ENCODE data around the gene SFMBT2. TPM values are rescaled to one million over a fixed set of nuclear protein-coding genes. Genes with fewer than 3 reads are reported as not detected.
"Not testable (repeated sequence)": the region's sequence is repeated elsewhere in the genome, so short reads cannot be mapped to it uniquely, and the experiment has no call there.

SFMBT2 gene
- polyA plus RNA-seq, 1 donor: 3.5 TPM

DNA sequence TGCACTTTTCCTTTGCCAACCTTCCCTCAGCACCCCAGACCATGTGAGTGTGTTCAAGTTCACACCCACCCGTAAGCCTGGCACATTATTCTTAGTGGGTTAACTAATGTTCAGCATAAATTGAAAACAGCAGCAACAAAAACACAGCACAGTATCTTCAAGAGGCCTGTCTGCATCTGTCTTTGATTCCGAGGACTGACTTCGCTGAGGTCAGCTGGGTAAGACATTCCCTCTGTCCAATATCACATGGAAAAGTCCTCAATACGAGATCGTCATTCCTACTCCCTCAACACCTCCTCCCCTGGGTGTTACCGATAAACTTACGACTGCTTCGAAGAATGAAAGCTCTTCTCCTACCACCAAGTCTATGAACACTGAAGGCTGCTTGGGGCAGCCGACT lies 218.8 kb downstream of the SFMBT2 start:
- Histone ChIP-seq H3K9me3 (ENCODE audit: control insufficient read depth, low read depth, low read length) (peaks cover 3% of the 10 kb centered on the region), H3K27me3 (ENCODE audit: control insufficient read depth, insufficient read depth, low read length) (no peaks in the 10 kb centered on the region), H3K4me3 (ENCODE audit: low read length) (no peak overlapping the region), H3K36me3 (ENCODE audit: control insufficient read depth, insufficient read depth, low read length) (peaks cover 3% of the 10 kb centered on the region), H3K4me1 (ENCODE audit: control insufficient read depth, insufficient read depth, low read length) (no peaks in the 10 kb centered on the region), H3K27ac (ENCODE audit: low read length) (no peak overlapping the region)
- 87% methylated on average over 7 of the region's 9 CpGs for WGBS (ENCODE audit: insufficient coverage, low lambda C conversion rate)
- DNase-seq: no peak

DNA sequence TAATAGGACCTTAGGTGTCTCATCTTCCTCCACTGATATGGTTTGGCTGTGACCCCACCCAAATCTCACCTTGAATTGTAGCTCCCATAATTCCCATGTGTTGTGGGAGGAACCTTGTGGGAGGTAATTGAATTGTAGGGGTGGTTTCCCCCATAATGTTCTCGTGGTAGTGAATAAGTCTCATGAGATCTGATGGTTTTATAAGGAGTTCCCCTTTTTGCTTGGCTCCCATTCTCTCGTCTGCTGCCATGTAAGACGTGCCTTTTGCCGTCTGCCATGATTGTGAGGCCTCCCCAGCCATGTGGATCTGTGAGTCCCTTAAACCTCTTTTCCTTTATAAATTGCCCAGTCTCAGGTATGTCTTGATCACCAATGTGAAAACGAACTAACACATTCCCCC lies 220.1 kb downstream of the SFMBT2 start:
- WGBS (ENCODE audit: insufficient coverage, low lambda C conversion rate): 86% methylated on average over 1 of the region's 5 CpGs
- not testable (repeated sequence) for H3K36me3 ChIP-seq (ENCODE audit: control insufficient read depth, insufficient read depth, low read length)

DNA sequence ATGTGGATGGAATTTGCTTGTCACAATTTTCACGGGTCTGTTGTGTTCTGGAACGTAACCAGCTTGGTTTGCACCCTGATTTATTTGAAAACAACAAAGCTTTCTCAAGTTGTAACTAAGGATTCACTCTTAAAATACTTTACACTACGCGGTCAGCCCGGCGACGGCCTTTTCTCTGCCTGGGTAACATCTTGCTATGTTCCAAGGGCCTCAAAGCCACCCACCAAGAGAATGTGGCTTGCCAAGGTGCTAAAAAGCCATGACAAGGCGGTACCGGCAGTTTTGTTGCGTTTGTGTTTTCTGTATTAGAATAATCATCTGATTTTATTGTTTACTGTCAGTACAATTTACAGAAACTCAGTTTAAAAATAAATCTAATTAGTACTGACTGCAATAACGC lies 220.9 kb downstream of the SFMBT2 start:
- Histone ChIP-seq H3K27ac (ENCODE audit: low read length) (no peak overlapping the region), H3K4me3 (ENCODE audit: low read length) (no peak overlapping the region), H3K36me3 (ENCODE audit: control insufficient read depth, insufficient read depth, low read length) (no peaks in the 10 kb centered on the region), H3K4me1 (ENCODE audit: control insufficient read depth, insufficient read depth, low read length) (no peaks in the 10 kb centered on the region), H3K27me3 (ENCODE audit: control insufficient read depth, insufficient read depth, low read length) (no peaks in the 10 kb centered on the region), H3K9me3 (ENCODE audit: control insufficient read depth, low read depth, low read length) (no peaks in the 10 kb centered on the region)
- WGBS (ENCODE audit: insufficient coverage, low lambda C conversion rate): 96% methylated on average over 5 of the region's 11 CpGs
- no peak for DNase-seq

More for the DNA sequence above, 220.1 kb downstream of the SFMBT2 start:
- H3K9me3 ChIP-seq (ENCODE audit: control insufficient read depth, low read depth, low read length); H3K4me3 ChIP-seq (ENCODE audit: low read length); H3K4me1 ChIP-seq (ENCODE audit: control insufficient read depth, insufficient read depth, low read length); H3K27ac ChIP-seq (ENCODE audit: low read length); DNase-seq; H3K27me3 ChIP-seq (ENCODE audit: control insufficient read depth, insufficient read depth, low read length): not testable (repeated sequence)

DNA sequence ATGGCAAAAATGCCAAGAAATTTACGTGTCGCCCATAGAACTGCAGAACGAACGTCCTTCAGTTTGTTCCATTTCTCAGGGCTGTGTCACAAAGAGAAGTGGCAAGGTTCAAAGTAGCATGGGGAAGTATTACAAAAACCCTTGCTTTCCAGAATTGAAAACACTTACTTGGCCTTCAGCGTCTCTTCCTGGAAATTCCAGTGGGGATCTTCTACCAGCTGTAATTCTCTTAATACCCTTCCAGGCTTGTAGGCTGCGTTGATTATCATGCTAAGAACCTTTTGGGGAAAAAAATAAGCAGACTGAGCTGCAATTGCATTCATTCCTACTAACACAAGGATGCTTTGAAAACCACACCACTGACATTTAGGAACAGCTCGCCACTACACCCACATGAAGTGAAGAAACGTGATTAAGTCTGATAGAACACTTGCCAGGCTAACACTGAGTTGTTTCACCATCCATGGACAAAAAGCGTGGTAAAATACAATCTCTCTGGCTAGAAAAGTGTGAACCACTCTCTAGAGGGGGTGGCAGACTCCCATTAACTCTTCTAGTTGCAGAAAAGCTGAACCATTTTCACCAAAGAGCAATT lies 222.3 kb downstream of the SFMBT2 start:
- DNase-seq: no peak
- Histone ChIP-seq H3K27me3 (ENCODE audit: control insufficient read depth, insufficient read depth, low read length) (no peaks in the 10 kb centered on the region), H3K4me3 (ENCODE audit: low read length) (no peak overlapping the region), H3K4me1 (ENCODE audit: control insufficient read depth, insufficient read depth, low read length) (no peaks in the 10 kb centered on the region), H3K9me3 (ENCODE audit: control insufficient read depth, low read depth, low read length) (no peaks in the 10 kb centered on the region), H3K36me3 (ENCODE audit: control insufficient read depth, insufficient read depth, low read length) (no peaks in the 10 kb centered on the region), H3K27ac (ENCODE audit: low read length) (no peak overlapping the region)
- 80% methylated on average over 1 of the region's 9 CpGs for WGBS (ENCODE audit: insufficient coverage, low lambda C conversion rate)

DNA sequence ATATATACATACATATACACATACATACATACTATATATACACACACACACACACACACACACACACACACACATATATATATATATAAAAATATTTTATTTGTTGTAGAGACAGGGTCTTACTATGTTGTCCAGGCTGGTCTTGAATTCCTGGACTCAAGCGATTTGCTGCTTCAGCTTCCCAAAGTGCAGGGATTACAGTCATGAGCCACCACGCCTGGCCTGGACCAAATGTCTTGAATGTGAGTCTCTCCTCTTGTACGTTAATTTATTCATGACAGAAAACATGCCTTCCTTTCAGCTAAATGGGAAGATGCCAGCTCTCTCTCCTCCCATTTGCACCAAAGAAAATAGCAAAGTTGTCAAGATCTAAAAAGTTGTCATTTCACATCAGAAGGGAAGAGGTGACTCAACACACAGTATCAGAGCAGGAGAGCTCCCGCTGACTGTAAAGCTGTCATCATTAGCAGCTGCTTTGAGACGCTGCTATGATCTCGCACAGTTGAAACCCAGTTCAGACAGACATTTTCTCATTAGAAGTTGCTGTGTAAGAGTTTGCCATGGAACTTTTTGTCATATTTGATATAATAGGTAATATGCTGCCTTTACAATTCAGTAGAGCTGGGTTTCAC lies 224.3 kb downstream of the SFMBT2 start:
- Histone ChIP-seq H3K9me3 (ENCODE audit: control insufficient read depth, low read depth, low read length) (no peaks in the 10 kb centered on the region), H3K36me3 (ENCODE audit: control insufficient read depth, insufficient read depth, low read length) (no peaks in the 10 kb centered on the region), H3K4me3 (ENCODE audit: low read length) (no peak overlapping the region), H3K4me1 (ENCODE audit: control insufficient read depth, insufficient read depth, low read length) (no peaks in the 10 kb centered on the region), H3K27ac (ENCODE audit: low read length) (no peak overlapping the region), H3K27me3 (ENCODE audit: control insufficient read depth, insufficient read depth, low read length) (no peaks in the 10 kb centered on the region)
- no CpG with 5 or more reads among the region's 6 CpGs for WGBS (ENCODE audit: insufficient coverage, low lambda C conversion rate)
- DNase-seq: no peak

DNA sequence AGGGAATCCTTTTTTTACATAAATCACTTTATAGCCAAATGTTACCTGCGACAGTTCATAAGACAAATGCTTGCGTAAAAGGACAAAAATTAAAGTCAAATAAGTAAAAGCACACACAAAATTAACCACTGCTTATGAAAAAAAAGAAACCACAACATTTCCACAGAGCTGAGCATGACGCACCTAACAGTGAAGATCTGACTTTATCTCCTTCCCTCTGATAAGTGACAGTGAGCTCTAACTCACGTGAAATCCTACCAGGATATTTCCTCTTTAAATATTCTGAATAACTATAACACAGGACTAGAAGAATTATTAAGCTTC lies 225.5 kb downstream of the SFMBT2 start:
- no peak overlapping the region for H3K27ac ChIP-seq (ENCODE audit: low read length)
- H3K4me3 ChIP-seq (ENCODE audit: low read length): no peak overlapping the region
- H3K27me3 ChIP-seq (ENCODE audit: control insufficient read depth, insufficient read depth, low read length): no peaks in the 10 kb centered on the region
- WGBS (ENCODE audit: insufficient coverage, low lambda C conversion rate): 100% methylated on average over 2 of the region's 4 CpGs
- no peaks in the 10 kb centered on the region for H3K4me1 ChIP-seq (ENCODE audit: control insufficient read depth, insufficient read depth, low read length)
- no peak for DNase-seq
- no peaks in the 10 kb centered on the region for H3K9me3 ChIP-seq (ENCODE audit: control insufficient read depth, low read depth, low read length)
- no peaks in the 10 kb centered on the region for H3K36me3 ChIP-seq (ENCODE audit: control insufficient read depth, insufficient read depth, low read length)

DNA sequence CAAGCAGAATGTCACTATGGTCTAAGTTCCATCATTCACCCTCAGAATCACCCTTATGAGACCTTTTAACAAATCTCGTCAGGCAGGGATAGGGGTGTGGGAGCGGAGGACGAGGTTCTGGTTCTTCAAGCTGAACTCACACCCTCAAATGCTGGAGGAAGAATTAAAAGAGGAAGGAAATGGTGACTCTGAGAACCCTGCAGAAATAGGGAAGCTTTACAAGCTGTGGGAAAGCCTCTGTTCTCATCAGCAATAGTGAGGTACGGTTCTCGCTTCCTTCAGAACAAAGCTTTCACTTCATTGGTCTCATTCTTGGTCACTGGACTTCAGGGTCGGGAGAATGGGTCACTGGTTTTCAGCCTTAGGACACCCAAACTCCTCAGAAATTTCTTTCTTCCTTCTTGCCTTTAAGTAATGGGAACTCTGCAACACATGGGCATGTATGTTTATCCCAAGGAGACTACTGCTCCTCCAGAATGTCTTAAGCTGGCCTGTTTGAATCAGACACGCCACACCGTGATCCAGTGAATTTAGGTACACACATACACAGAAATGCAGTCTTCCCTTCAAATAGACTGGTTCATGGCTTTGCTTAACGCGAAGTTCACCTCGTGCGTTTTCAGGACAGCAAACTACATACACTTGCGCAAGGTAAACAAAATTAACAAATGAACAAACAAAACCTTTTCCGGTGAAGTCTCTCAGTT lies 226.0 kb downstream of the SFMBT2 start:
- peaks cover 2% of the 10 kb centered on the region for H3K9me3 ChIP-seq (ENCODE audit: control insufficient read depth, low read depth, low read length)
- 100% methylated on average over 2 of the region's 14 CpGs for WGBS (ENCODE audit: insufficient coverage, low lambda C conversion rate)
- no peaks in the 10 kb centered on the region for H3K4me1 ChIP-seq (ENCODE audit: control insufficient read depth, insufficient read depth, low read length)
- no peak overlapping the region for H3K27ac ChIP-seq (ENCODE audit: low read length)
- H3K4me3 ChIP-seq (ENCODE audit: low read length): no peak overlapping the region
- no peak for DNase-seq
- H3K36me3 ChIP-seq (ENCODE audit: control insufficient read depth, insufficient read depth, low read length): no peaks in the 10 kb centered on the region
- no peaks in the 10 kb centered on the region for H3K27me3 ChIP-seq (ENCODE audit: control insufficient read depth, insufficient read depth, low read length)

DNA sequence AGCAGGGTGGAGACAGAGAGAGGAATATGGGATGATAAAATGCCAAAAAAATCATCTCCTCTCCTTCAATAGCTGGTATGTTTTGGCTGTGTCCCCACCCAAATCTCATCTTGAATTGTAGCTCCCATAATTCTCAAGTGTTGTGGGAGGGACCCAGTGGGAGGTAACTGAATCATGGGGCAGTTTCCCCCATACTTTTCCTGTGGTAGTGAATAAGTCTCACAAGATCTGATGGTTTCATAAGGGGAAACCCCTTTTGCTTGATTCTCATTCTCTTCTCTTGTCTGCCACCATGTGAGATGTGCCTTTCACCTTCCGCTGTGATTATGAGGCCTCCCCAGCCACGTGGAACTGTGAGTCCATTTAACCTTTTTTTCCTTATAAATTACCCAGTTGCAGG lies 226.7 kb downstream of the SFMBT2 start:
- not testable (repeated sequence) for DNase-seq; H3K36me3 ChIP-seq (ENCODE audit: control insufficient read depth, insufficient read depth, low read length); H3K4me1 ChIP-seq (ENCODE audit: control insufficient read depth, insufficient read depth, low read length); H3K9me3 ChIP-seq (ENCODE audit: control insufficient read depth, low read depth, low read length); H3K27me3 ChIP-seq (ENCODE audit: control insufficient read depth, insufficient read depth, low read length); H3K27ac ChIP-seq (ENCODE audit: low read length); H3K4me3 ChIP-seq (ENCODE audit: low read length)
- WGBS (ENCODE audit: insufficient coverage, low lambda C conversion rate): no CpG with 5 or more reads among the region's 2 CpGs

DNA sequence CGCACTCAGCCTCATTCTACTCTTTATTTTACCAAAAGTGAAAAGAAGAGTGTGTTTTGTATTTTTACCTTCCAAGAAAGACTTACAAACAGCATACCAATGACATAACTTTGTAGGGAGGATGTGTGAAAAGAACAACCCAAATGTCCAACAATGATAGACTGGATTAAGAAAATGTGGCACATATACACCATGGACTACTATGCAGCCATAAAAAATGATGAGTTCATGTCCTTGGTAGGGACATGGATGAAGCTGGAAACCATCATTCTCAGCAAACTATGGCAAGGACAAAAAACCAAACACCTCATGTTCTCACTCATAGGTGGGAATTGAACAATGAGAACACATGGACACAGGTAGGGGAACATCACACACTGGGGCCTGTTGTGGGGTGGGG lies 228.5 kb downstream of the SFMBT2 start:
- WGBS (ENCODE audit: insufficient coverage, low lambda C conversion rate): no CpG with 5 or more reads among the region's 1 CpG
- not testable (repeated sequence) for H3K9me3 ChIP-seq (ENCODE audit: control insufficient read depth, low read depth, low read length); H3K36me3 ChIP-seq (ENCODE audit: control insufficient read depth, insufficient read depth, low read length); H3K4me1 ChIP-seq (ENCODE audit: control insufficient read depth, insufficient read depth, low read length); H3K27ac ChIP-seq (ENCODE audit: low read length); DNase-seq; H3K27me3 ChIP-seq (ENCODE audit: control insufficient read depth, insufficient read depth, low read length); H3K4me3 ChIP-seq (ENCODE audit: low read length)

DNA sequence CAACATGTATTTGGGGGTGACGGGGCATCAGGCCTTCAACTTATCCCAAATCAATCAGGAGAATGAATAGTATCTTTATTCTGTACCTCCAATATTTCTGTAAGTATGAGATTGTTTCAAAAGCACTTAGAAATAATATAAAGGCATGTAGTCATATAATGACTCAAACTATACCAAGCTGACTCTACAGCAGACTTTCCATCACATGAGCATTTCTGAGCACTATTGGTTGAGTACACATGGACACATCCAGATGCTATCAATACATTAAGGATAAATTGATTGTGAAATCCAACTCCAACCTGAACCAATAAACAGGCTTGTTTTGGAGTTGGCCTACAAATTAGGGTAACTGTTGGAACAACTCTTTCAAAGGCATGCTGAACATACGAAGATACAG lies 229.4 kb downstream of the SFMBT2 start:
- Histone ChIP-seq H3K4me1 (ENCODE audit: control insufficient read depth, insufficient read depth, low read length) (no peaks in the 10 kb centered on the region), H3K4me3 (ENCODE audit: low read length) (no peak overlapping the region), H3K36me3 (ENCODE audit: control insufficient read depth, insufficient read depth, low read length) (no peaks in the 10 kb centered on the region), H3K27me3 (ENCODE audit: control insufficient read depth, insufficient read depth, low read length) (no peaks in the 10 kb centered on the region), H3K9me3 (ENCODE audit: control insufficient read depth, low read depth, low read length) (peaks cover 2% of the 10 kb centered on the region), H3K27ac (ENCODE audit: low read length) (no peak overlapping the region)
- WGBS (ENCODE audit: insufficient coverage, low lambda C conversion rate): 100% methylated on average over 1 of the region's 2 CpGs
- no peak for DNase-seq

DNA sequence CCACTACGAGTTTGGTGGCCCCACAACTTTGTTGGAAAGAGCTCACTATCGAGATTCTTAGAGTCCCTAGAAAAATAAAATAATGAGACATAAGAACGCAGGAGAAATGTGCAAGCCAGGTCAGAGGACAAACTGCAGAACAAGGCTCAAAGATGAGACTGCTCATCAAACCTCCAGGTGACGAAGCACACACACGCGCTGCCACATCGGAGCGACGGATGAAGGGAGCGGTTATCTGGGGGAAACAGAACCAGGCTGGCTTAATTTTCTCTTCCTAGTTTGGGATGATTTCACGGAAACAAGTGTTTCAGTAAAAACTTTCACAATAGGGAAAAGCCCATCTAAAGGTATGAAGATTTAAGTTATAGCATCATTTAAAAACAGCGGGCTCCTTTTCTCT lies 231.3 kb downstream of the SFMBT2 start:
- no peak for DNase-seq
- WGBS (ENCODE audit: insufficient coverage, low lambda C conversion rate): no CpG with 5 or more reads among the region's 12 CpGs
- Histone ChIP-seq H3K4me1 (ENCODE audit: control insufficient read depth, insufficient read depth, low read length) (no peaks in the 10 kb centered on the region), H3K4me3 (ENCODE audit: low read length) (no peak overlapping the region), H3K27ac (ENCODE audit: low read length) (no peak overlapping the region), H3K27me3 (ENCODE audit: control insufficient read depth, insufficient read depth, low read length) (no peaks in the 10 kb centered on the region), H3K9me3 (ENCODE audit: control insufficient read depth, low read depth, low read length) (peaks cover 2% of the 10 kb centered on the region), H3K36me3 (ENCODE audit: control insufficient read depth, insufficient read depth, low read length) (no peaks in the 10 kb centered on the region)
